ENCODE results near the gene SLC16A4.
"Not testable (repeated sequence)": the region's sequence is repeated elsewhere in the genome, so short reads cannot be mapped to it uniquely, and the experiment has no call there.

Gene SLC16A4

GRCh38 chr1:110390692-110391245 lies at the start of gene SLC16A4:
Gene SLC16A4 (minus strand): TSS chr1:110391026. CDS start chr1:110389323, 1,703 bp downstream.
- FAIRE-seq: no peak

- FAIRE-seq: not testable (repeated sequence)
These were observed 49.0 kb upstream of the SLC16A4 start for GRCh38 chr1:110439873-110440272.

- FAIRE-seq: no peak
These were observed 48.1 kb upstream of the SLC16A4 start for GRCh38 chr1:110438893-110439292.

- FAIRE-seq: not testable (repeated sequence)
These were observed 46.9 kb upstream of the SLC16A4 start for GRCh38 chr1:110437645-110438299.

- no peak for FAIRE-seq
These were observed 45.8 kb upstream of the SLC16A4 start for GRCh38 chr1:110436635-110437034.

- FAIRE-seq: no peak
These were observed 44.1 kb upstream of the SLC16A4 start for GRCh38 chr1:110434946-110435345.

GRCh38 chr1:110433803-110434202 lies 43.0 kb upstream of the SLC16A4 start:
- FAIRE-seq: no peak

- no peak for FAIRE-seq
These were observed 42.4 kb upstream of the SLC16A4 start for GRCh38 chr1:110433213-110433612.

- FAIRE-seq: no peak
These were observed 40.1 kb upstream of the SLC16A4 start for GRCh38 chr1:110430901-110431300.

- FAIRE-seq: no peak
These were observed 39.5 kb upstream of the SLC16A4 start for GRCh38 chr1:110430366-110430765.

GRCh38 chr1:110428946-110429345 lies 38.1 kb upstream of the SLC16A4 start:
- no peak for FAIRE-seq

GRCh38 chr1:110426854-110427253 lies 36.0 kb upstream of the SLC16A4 start:
- FAIRE-seq: no peak

GRCh38 chr1:110425612-110426152 lies 34.9 kb upstream of the SLC16A4 start:
- no peak for FAIRE-seq

- FAIRE-seq: no peak
These were observed 34.1 kb upstream of the SLC16A4 start for GRCh38 chr1:110424699-110425611.

- FAIRE-seq: no peak
These were observed 30.3 kb upstream of the SLC16A4 start for GRCh38 chr1:110420874-110421793.

GRCh38 chr1:110420023-110420662 lies 29.3 kb upstream of the SLC16A4 start:
- no peak for FAIRE-seq

GRCh38 chr1:110418729-110419128 lies 27.9 kb upstream of the SLC16A4 start:
- FAIRE-seq: no peak

- not testable (repeated sequence) for FAIRE-seq
These were observed 22.2 kb upstream of the SLC16A4 start for GRCh38 chr1:110413045-110413444.

- no peak for FAIRE-seq
These were observed 21.8 kb upstream of the SLC16A4 start for GRCh38 chr1:110412576-110412975.

GRCh38 chr1:110411173-110411735 lies 20.4 kb upstream of the SLC16A4 start:
- FAIRE-seq: no peak

GRCh38 chr1:110409316-110409715 lies 18.5 kb upstream of the SLC16A4 start:
- no peak for FAIRE-seq

Measured in endometrium (tissue), 2 donors.